OCI-LY7 (cell line): ENCODE results near the gene SH3RF1. TPM values are rescaled to one million over a fixed set of nuclear protein-coding genes. Genes with fewer than 3 reads are reported as not detected.

ENCODE experiments used
- BruUV-seq: library from RNA; stranded (reverse); fragments of 400-500 nt; replicated peaks from 2 replicates; lab custom pipeline; 2021; lab: Mats Ljungman, UMichigan
- CTCF ChIA-PET: fragments of 300-600 bp; sonication (Branson Sonifier 250); formaldehyde crosslinking; loops from one replicate; lab custom pipeline; 2022; ENCODE audit warnings: antibody characterized with exemption; ENCODE audit not compliant: unreplicated experiment; lab: Charles Lee
- POLR2A ChIA-PET: fragments of 300-600 bp; sonication (Branson Sonifier 250); formaldehyde crosslinking; loops from one replicate; lab custom pipeline; 2022; ENCODE audit warnings: antibody characterized with exemption; lab: Charles Lee
- DNase-seq: peaks from one replicate; pipeline ENCODE4 v3.0.0-alpha.2; 2015; ENCODE audit warnings: low spot score
- H2AFZ ChIP-seq: fragments of 200-600 bp; sonication (generic), shearing (Covaris generic); 2 replicates; pipeline ENCODE4 v1.6.1; 2014; ENCODE audit warnings: mild to moderate bottlenecking, antibody characterized with exemption, low read length, moderate library complexity
- H3K27ac ChIP-seq: fragments of 200-600 bp; sonication (generic); 2 replicates; pipeline ENCODE4 v1.5.1; 2014; ENCODE audit warnings: mixed run types, low read depth, mild to moderate bottlenecking, moderate library complexity, low read length, inconsistent platforms; ENCODE audit not compliant: poor library complexity, severe bottlenecking
- H3K36me3 ChIP-seq: fragments of 200-600 bp; sonication (generic); 2 replicates; pipeline ENCODE4 v1.6.1; 2014; ENCODE audit warnings: mild to moderate bottlenecking, antibody characterized with exemption, low read length, moderate library complexity, mixed read lengths; ENCODE audit not compliant: insufficient read depth
- H3K4me1 ChIP-seq: fragments of 200-600 bp; sonication (generic); 2 replicates; pipeline ENCODE4 v1.5.1; 2014; ENCODE audit warnings: mild to moderate bottlenecking, low read length; ENCODE audit not compliant: insufficient read depth, poor library complexity, severe bottlenecking
- H3K4me2 ChIP-seq: fragments of 200-600 bp; sonication (generic); 2 replicates; pipeline ENCODE4 v1.6.1; 2014; ENCODE audit warnings: mild to moderate bottlenecking, low read length
- H3K4me3 ChIP-seq: fragments of 200-600 bp; sonication (generic); 2 replicates; pipeline ENCODE4 v1.5.1; 2014; ENCODE audit warnings: mild to moderate bottlenecking, low read depth, low read length; ENCODE audit not compliant: poor library complexity, severe bottlenecking
- H3K79me2 ChIP-seq: fragments of 200-600 bp; sonication (generic); 2 replicates; pipeline ENCODE4 v1.6.1; 2016; ENCODE audit warnings: low read depth, mild to moderate bottlenecking, low read length, moderate library complexity, mixed read lengths; ENCODE audit not compliant: insufficient read depth
- H3K9me2 ChIP-seq: fragments of 200-600 bp; sonication (generic); 2 replicates; pipeline ENCODE4 v1.6.1; 2016; ENCODE audit warnings: mild to moderate bottlenecking, low read length, mixed read lengths; ENCODE audit not compliant: insufficient read depth
- H3K9me3 ChIP-seq: fragments of 200-600 bp; sonication (generic); 2 replicates; pipeline ENCODE4 v1.6.1; 2014; ENCODE audit warnings: mild to moderate bottlenecking, mixed run types, low read length, mixed read lengths
- H4K20me1 ChIP-seq: fragments of 200-600 bp; sonication (generic); 2 replicates; pipeline ENCODE4 v1.6.1; 2014; ENCODE audit warnings: mild to moderate bottlenecking, antibody characterized with exemption, low read length, moderate library complexity, mixed read lengths; ENCODE audit not compliant: insufficient read depth
- EZH2phosphoT487 ChIP-seq: fragments of 200-600 bp; sonication (generic); IDR thresholded peaks from 2 replicates; pipeline ENCODE4 v1.6.1; 2018; ENCODE audit warnings: low read depth, borderline replicate concordance, mild to moderate bottlenecking, mixed run types, antibody characterized with exemption, low read length, moderate library complexity, mixed read lengths
- intact Hi-C: fragments of 100-400 bp; cut with micrococcal nuclease; formaldehyde crosslinking; loops from one replicate; pipeline ENCODE4 v1.10.0; 2022; ENCODE audit not compliant: unreplicated experiment
- total RNA-seq, 2 experiments: library from RNA; depleted of rRNA in 1 of 2; stranded (reverse); fragments of >200 nt in 1 of 2; shearing (Covaris generic) in 1 of 2; gene quantifications; 2 replicates each; pipeline ENCODE4 v1.2.3, GENCODE V29; 2014 to 2022
- TF ChIP-seq, protein P1 (sequence below): fragments of 200-600 bp; sonication (generic); conservative IDR thresholded peaks from 2 replicates; pipeline ENCODE4 v1.5.1; 2014; ENCODE audit warnings: mild to moderate bottlenecking, antibody characterized with exemption, low read length, moderate library complexity, mixed read lengths

The SH3RF1 gene
- total RNA-seq, 2 experiments from 2014 or later, result not detected

DNA sequence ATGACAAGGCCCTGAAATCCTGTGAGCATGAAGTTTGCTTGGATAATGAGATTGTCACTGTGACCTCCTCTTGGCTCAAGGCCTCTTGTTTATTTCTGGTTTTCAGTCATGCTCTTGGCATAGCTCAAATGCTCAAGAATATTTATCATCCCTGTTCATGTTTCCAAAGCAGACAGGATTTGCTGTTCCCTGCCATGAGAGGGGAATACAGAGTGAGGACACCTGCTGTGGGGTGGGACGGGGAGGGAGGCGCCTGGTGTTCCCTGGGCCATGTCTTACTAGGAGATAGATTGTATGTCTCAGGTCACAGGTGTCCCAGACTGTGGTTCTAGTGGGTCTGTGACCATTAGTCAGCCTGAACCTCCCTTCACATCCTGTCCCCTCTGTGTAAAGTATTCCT lies 34.9 kb upstream of the SH3RF1 start:
- Histone ChIP-seq H4K20me1 (no peaks in the 10 kb centered on the region), H3K27ac (no peak overlapping the region), H3K9me3 (no peaks in the 10 kb centered on the region), H3K36me3 (no peaks in the 10 kb centered on the region), H3K4me1 (no peaks in the 10 kb centered on the region), H3K4me3 (no peak overlapping the region), H2AFZ (no peak overlapping the region), H3K4me2 (no peak overlapping the region), H3K79me2 (no peaks in the 10 kb centered on the region), H3K9me2 (no peaks in the 10 kb centered on the region)
- CTCF ChIA-PET, result no interaction called here
- POLR2A ChIA-PET, result interaction anchor here (1.6 kb wide), 1 partner anchor 8 kb away, joined by 3 read pairs; no protein-coding TSS in a partner anchor
- intact Hi-C loops, result no loop called here
- TF ChIP-seq, protein P1, sequence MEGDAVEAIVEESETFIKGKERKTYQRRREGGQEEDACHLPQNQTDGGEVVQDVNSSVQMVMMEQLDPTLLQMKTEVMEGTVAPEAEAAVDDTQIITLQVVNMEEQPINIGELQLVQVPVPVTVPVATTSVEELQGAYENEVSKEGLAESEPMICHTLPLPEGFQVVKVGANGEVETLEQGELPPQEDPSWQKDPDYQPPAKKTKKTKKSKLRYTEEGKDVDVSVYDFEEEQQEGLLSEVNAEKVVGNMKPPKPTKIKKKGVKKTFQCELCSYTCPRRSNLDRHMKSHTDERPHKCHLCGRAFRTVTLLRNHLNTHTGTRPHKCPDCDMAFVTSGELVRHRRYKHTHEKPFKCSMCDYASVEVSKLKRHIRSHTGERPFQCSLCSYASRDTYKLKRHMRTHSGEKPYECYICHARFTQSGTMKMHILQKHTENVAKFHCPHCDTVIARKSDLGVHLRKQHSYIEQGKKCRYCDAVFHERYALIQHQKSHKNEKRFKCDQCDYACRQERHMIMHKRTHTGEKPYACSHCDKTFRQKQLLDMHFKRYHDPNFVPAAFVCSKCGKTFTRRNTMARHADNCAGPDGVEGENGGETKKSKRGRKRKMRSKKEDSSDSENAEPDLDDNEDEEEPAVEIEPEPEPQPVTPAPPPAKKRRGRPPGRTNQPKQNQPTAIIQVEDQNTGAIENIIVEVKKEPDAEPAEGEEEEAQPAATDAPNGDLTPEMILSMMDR, result no peak
- TF ChIP-seq EZH2phosphoT487, result no peak
- no peak for DNase-seq
- no TSS peak for BruUV-seq

DNA sequence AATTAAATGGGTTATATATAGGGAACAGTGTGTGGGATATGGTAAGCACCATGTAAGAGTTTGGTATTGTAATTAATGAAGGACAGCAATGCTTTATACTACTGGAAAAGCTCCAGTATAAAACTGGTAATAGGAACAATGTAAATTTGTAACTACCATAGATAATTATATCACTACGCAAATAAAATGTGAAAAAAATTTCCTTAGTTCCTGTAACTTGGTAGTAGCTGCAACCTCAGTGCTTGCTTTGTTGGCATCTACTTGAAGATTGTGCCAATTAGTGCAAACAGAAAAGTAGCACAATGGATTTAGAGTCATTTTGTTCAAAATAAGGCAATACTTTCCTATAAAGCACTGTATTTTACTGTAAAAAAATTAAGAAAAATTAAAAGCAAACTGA lies 34.4 kb upstream of the SH3RF1 start:
- Histone ChIP-seq H4K20me1 (no peaks in the 10 kb centered on the region), H3K9me2 (no peaks in the 10 kb centered on the region), H3K79me2 (no peaks in the 10 kb centered on the region), H3K9me3 (no peaks in the 10 kb centered on the region), H3K4me2 (no peak overlapping the region), H3K4me3 (no peak overlapping the region), H3K27ac (no peak overlapping the region), H3K4me1 (no peaks in the 10 kb centered on the region), H2AFZ (no peak overlapping the region), H3K36me3 (no peaks in the 10 kb centered on the region)
- no TSS peak for BruUV-seq
- intact Hi-C loops, result no loop called here
- POLR2A ChIA-PET, result interaction anchor here (0.6 to 0.7 kb wide), 2 partner anchors 330 to 1478 kb away, joined by 3 read pairs; no protein-coding TSS in a partner anchor
- no peak for DNase-seq
- CTCF ChIA-PET, result no interaction called here
- no peak for TF ChIP-seq EZH2phosphoT487
- TF ChIP-seq, protein P1, result no peak

DNA sequence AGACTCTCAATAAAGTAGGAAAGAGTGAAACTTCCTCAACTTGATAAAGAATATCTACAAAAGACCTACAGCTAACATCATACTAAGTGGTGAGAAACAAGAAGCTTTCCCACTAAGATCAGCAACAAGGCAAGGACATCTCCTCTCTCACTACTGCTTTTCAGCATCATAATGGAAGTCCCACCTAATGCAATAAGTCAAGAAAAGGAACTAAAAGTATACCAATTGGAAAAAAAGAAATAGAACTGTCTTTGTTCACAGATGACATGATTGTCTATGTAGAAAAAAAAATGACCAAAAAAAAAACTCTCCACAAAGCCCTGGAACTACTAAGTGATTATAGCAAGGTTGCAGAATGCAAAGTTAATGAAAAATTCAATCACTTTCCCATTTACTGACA lies 25.1 kb upstream of the SH3RF1 start:
- BruUV-seq, result no TSS peak
- 0 out of 2 replicates have a peak, but pooled peaks cover 3% of the 10 kb centered on the region for H3K9me2 ChIP-seq
- no peak overlapping the region for H3K4me2 ChIP-seq
- no peak overlapping the region for H2AFZ ChIP-seq
- no peaks in the 10 kb centered on the region for H3K9me3 ChIP-seq
- no peaks in the 10 kb centered on the region for H3K36me3 ChIP-seq
- no peak for TF ChIP-seq EZH2phosphoT487
- TF ChIP-seq, protein P1, result no peak
- H3K4me3 ChIP-seq, result no peak overlapping the region
- no peak overlapping the region for H3K27ac ChIP-seq
- no peaks in the 10 kb centered on the region for H4K20me1 ChIP-seq
- ChIA-PET CTCF (no interaction called here), POLR2A (no interaction called here)
- intact Hi-C loops, result no loop called here
- no peaks in the 10 kb centered on the region for H3K4me1 ChIP-seq
- no peak for DNase-seq
- H3K79me2 ChIP-seq, result no peaks in the 10 kb centered on the region
